ENCODE measurements around the gene NET1.

GRCh38 chr10:5428133-5428532, 15.8 kb downstream of the NET1 start:
- TF ChIP-seq CTCF (IDR thresholded peaks at IDR 0.05; ENCODE audit: extremely low read depth in 1 of 2, insufficient read depth in 1 of 2, low read depth in 1 of 2, low read length in 2 of 2), result no peak
- TF ChIP-seq EZH2 (IDR thresholded peaks at IDR 0.05; ENCODE audit: borderline replicate concordance, low read depth, low read length, severe bottlenecking), result no peak
- TF ChIP-seq POLR2A (IDR thresholded peaks at IDR 0.05; ENCODE audit: low read depth, low read length), result no peak
